Measurements from ENCODE around the gene GSTO2. TPM values are rescaled to one million over a fixed set of nuclear protein-coding genes. Genes with fewer than 3 reads are reported as not detected.

Gene GSTO2
- total RNA-seq, 1 donor from 2014 or later: 1.2 TPM

- TF ChIP-seq CTCF (IDR thresholded peaks at IDR 0.05; ENCODE audit: insufficient read depth, low read depth, low read length): no peak
- TF ChIP-seq EZH2 (IDR thresholded peaks at IDR 0.05; ENCODE audit: insufficient read depth, low read length): no peak
Observed at GRCh38 chr10:104337985-104338735, 69.2 kb downstream of the GSTO2 start, which contains the start of gene ITPRIP. Gene ITPRIP, minus strand, starts transcription at chr10:104338465. Its CDS starts 22,414 bp downstream, at chr10:104316051.

DNA sequence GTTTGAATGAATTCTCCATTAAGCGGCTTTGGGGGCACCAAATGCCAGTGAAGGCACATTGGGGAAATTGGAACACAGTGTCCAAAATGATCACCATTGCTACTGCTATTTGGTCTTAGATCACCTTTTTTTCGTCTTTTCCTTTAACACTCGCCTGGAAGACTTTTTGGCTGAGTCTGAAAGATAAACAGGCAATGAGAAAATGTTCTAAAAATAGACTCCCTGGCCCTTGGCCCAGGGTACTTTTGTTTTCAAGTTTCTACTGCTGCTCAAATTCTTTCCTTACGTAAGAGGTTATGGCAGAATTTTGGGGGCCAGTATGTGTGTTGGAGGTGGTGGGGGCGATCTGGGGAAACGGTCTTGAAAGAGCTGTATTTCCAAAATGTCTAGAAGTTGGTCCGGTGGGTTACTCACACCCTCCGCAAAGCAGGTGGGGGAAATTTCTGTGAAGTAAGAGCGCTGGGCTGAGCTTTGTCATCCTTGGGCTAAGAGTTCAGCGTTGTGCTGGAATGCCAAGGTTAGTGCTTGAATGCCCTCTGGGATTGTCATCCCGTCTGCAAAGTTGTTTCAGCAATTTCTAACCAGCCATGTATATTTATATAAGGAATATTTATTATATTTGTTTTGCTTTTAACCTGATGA lies 70.6 kb downstream of the GSTO2 start:
- Histone ChIP-seq H3K9me3 (ENCODE audit: insufficient read depth, low read depth, low read length) (no peaks in the 10 kb centered on the region), H2AFZ (ENCODE audit: low read depth, low read length) (peak overlapping the region; percentile 58), H3K4me3 (ENCODE audit: insufficient read depth, low read depth, low read length) (peak overlapping the region; percentile 87), H3K4me1 (ENCODE audit: insufficient read depth, low read length) (peaks cover 41% of the 10 kb centered on the region), H4K20me1 (ENCODE audit: insufficient read depth, low read length) (peaks cover 28% of the 10 kb centered on the region), H3K27me3 (ENCODE audit: insufficient read depth, low read length) (no peaks in the 10 kb centered on the region), H3K27ac (ENCODE audit: low read depth, low read length) (peak overlapping the region; percentile 99), H3K79me2 (ENCODE audit: insufficient read depth, low read length) (peaks cover 41% of the 10 kb centered on the region), H3K36me3 (ENCODE audit: insufficient read depth, low read length) (no peaks in the 10 kb centered on the region), H3K4me2 (ENCODE audit: low read length) (peak overlapping the region; percentile 94), H3K9ac (ENCODE audit: low read length) (peak overlapping the region; percentile 99)
- no peaks in the 10 kb centered on the region for H3K36me3 Mint-ChIP-seq (ENCODE audit: low read depth, unreplicated experiment)
- peak overlapping the region; percentile 100 for H3K27ac Mint-ChIP-seq (ENCODE audit: unreplicated experiment)
- peak; percentile 58 for FAIRE-seq
- no peak for TF ChIP-seq CTCF (IDR thresholded peaks at IDR 0.05; ENCODE audit: insufficient read depth, low read depth, low read length)
- TF ChIP-seq EZH2 (IDR thresholded peaks at IDR 0.05; ENCODE audit: insufficient read depth, low read length): no peak
- H3K4me1 Mint-ChIP-seq (ENCODE audit: low read depth, unreplicated experiment): peaks cover 12% of the 10 kb centered on the region
- peak overlapping the region; percentile 91 for H3K4me3 Mint-ChIP-seq (ENCODE audit: unreplicated experiment)
- H3K9me3 Mint-ChIP-seq (ENCODE audit: unreplicated experiment): no peaks in the 10 kb centered on the region
- H3K27me3 Mint-ChIP-seq (ENCODE audit: low read depth, unreplicated experiment): no peaks in the 10 kb centered on the region
- DNase-seq (ENCODE audit: low read depth): peak; percentile 78

More at GRCh38 chr10:104337985-104338735, 69.2 kb downstream of the GSTO2 start, which contains the start of gene ITPRIP:
- peaks cover 50% of the 10 kb centered on the region for H3K4me1 ChIP-seq (ENCODE audit: insufficient read depth, low read length)
- H3K27ac Mint-ChIP-seq (ENCODE audit: unreplicated experiment): peak within 1 kb of the TSS; percentile 100
- no peaks in the 10 kb centered on the region for H3K27me3 Mint-ChIP-seq (ENCODE audit: low read depth, unreplicated experiment)
- H3K36me3 Mint-ChIP-seq (ENCODE audit: low read depth, unreplicated experiment): no peaks in the 10 kb centered on the region
- H3K4me2 ChIP-seq (ENCODE audit: low read length): peak within 1 kb of the TSS; percentile 94
- no peaks in the 10 kb centered on the region for H3K27me3 ChIP-seq (ENCODE audit: insufficient read depth, low read length)
- FAIRE-seq: no peak
- H3K9me3 ChIP-seq (ENCODE audit: insufficient read depth, low read depth, low read length): no peaks in the 10 kb centered on the region
- H3K27ac ChIP-seq (ENCODE audit: low read depth, low read length): peak within 1 kb of the TSS; percentile 99
- H2AFZ ChIP-seq (ENCODE audit: low read depth, low read length): peak within 1 kb of the TSS; percentile 77
- no peaks in the 10 kb centered on the region for H3K36me3 ChIP-seq (ENCODE audit: insufficient read depth, low read length)
- DNase-seq (ENCODE audit: low read depth): peak; percentile 84
- H3K4me3 Mint-ChIP-seq (ENCODE audit: unreplicated experiment): peak within 1 kb of the TSS; percentile 91
- peaks cover 13% of the 10 kb centered on the region for H3K4me1 Mint-ChIP-seq (ENCODE audit: low read depth, unreplicated experiment)
- no peaks in the 10 kb centered on the region for H3K9me3 Mint-ChIP-seq (ENCODE audit: unreplicated experiment)
- H4K20me1 ChIP-seq (ENCODE audit: insufficient read depth, low read length): peaks cover 43% of the 10 kb centered on the region
- peaks cover 55% of the 10 kb centered on the region for H3K79me2 ChIP-seq (ENCODE audit: insufficient read depth, low read length)
- H3K9ac ChIP-seq (ENCODE audit: low read length): peak within 1 kb of the TSS; percentile 99
- H3K4me3 ChIP-seq (ENCODE audit: insufficient read depth, low read depth, low read length): peak within 1 kb of the TSS; percentile 87
